WTC11 (cell line): Measurements from ENCODE around the gene KIF11. TPM values are rescaled to one million over a fixed set of nuclear protein-coding genes. Genes with fewer than 3 reads are reported as not detected.

Experiments used
- ATAC-seq: fragments of 200-7000 bp; cut with Tn5 transposase; 2 replicates; pipeline ENCODE4 v1.10.0; 2021; ENCODE audit warnings: mild to moderate bottlenecking, moderate library complexity
- CTCF ChIA-PET: fragments of 300-600 bp; sonication (Branson Sonifier 250); formaldehyde crosslinking; loops from one replicate; lab custom pipeline; 2021; ENCODE audit warnings: antibody characterized with exemption; lab: Charles Lee
- POLR2A ChIA-PET: fragments of 350-600 bp; sonication (Branson Sonifier 250); formaldehyde crosslinking; loops from one replicate; lab custom pipeline; 2021; ENCODE audit warnings: antibody characterized with exemption; lab: Charles Lee
- DNase-seq: peaks from one replicate; pipeline ENCODE4 v3.0.0; 2021; ENCODE audit warnings: low spot score
- H3K27ac Mint-ChIP-seq: 2 replicates; pipeline ENCODE4 v1.8.0; 2021; ENCODE audit warnings: mixed read lengths
- H3K27me3 Mint-ChIP-seq: 2 replicates; pipeline ENCODE4 v1.8.0; 2021; ENCODE audit warnings: low read depth, mild to moderate bottlenecking, moderate library complexity, mixed read lengths
- H3K36me3 Mint-ChIP-seq: 2 replicates; pipeline ENCODE4 v1.8.0; 2021; ENCODE audit warnings: mixed read lengths
- H3K4me1 Mint-ChIP-seq: 2 replicates; pipeline ENCODE4 v1.8.0; 2022; ENCODE audit warnings: mixed read lengths
- H3K4me3 Mint-ChIP-seq: 2 replicates; pipeline ENCODE4 v1.8.0; 2021; ENCODE audit warnings: mild to moderate bottlenecking, moderate library complexity, mixed read lengths
- H3K9me3 Mint-ChIP-seq: 2 replicates; pipeline ENCODE4 v1.8.0; 2021; ENCODE audit warnings: mixed read lengths
- ATF2 ChIP-seq: sonication (generic); formaldehyde crosslinking; IDR thresholded peaks from 2 replicates; pipeline ENCODE4 v1.8.1; 2022; ENCODE audit warnings: low read depth, missing genetic modification reagents, borderline replicate concordance
- CTCF ChIP-seq: fragments of 200-600 bp; IDR thresholded peaks from 2 replicates; pipeline ENCODE4 v1.8.0; 2022; ENCODE audit warnings: antibody characterized with exemption
- ELF4 ChIP-seq: sonication (generic); formaldehyde crosslinking; IDR thresholded peaks from 2 replicates; pipeline ENCODE4 v1.8.1; 2022; ENCODE audit warnings: low read depth, mild to moderate bottlenecking, moderate library complexity, missing genetic modification reagents
- EMX1 ChIP-seq: fragments of 250-450 bp; sonication (Bioruptor Pico); IDR thresholded peaks from 2 replicates; pipeline ENCODE4 v1.8.0; 2021; ENCODE audit warnings: mild to moderate bottlenecking
- HMGA2 ChIP-seq: fragments of 250-450 bp; sonication (Bioruptor Pico); IDR thresholded peaks from 2 replicates; pipeline ENCODE4 v1.4.0; 2021; ENCODE audit warnings: mild to moderate bottlenecking, moderate library complexity
- MAX ChIP-seq: sonication (generic); formaldehyde crosslinking; IDR thresholded peaks from 2 replicates; pipeline ENCODE4 v1.8.0; 2022; ENCODE audit warnings: mild to moderate bottlenecking, missing genetic modification reagents
- MLX ChIP-seq: sonication (generic); formaldehyde crosslinking; IDR thresholded peaks from 2 replicates; pipeline ENCODE4 v1.8.1; 2023; ENCODE audit warnings: mild to moderate bottlenecking, missing genetic modification reagents, moderate library complexity
- MYBL2 ChIP-seq: sonication (generic); formaldehyde crosslinking; IDR thresholded peaks from 2 replicates; pipeline ENCODE4 v1.8.1; 2023; ENCODE audit warnings: mild to moderate bottlenecking, moderate library complexity, missing genetic modification reagents
- NFE2L1 ChIP-seq: sonication (generic); formaldehyde crosslinking; IDR thresholded peaks from 2 replicates; pipeline ENCODE4 v1.8.1; 2023; ENCODE audit warnings: missing genetic modification reagents
- NR1H2 ChIP-seq: sonication (generic); formaldehyde crosslinking; IDR thresholded peaks from 2 replicates; pipeline ENCODE4 v1.9.0; 2021; ENCODE audit warnings: mild to moderate bottlenecking, moderate library complexity, missing genetic modification reagents
- SMAD4 ChIP-seq: sonication (generic); formaldehyde crosslinking; IDR thresholded peaks from 2 replicates; pipeline ENCODE4 v1.8.0; 2022; ENCODE audit warnings: mild to moderate bottlenecking, missing genetic modification reagents
- STAT6 ChIP-seq: sonication (generic); formaldehyde crosslinking; conservative IDR thresholded peaks from 2 replicates; pipeline ENCODE4 v1.8.1; 2023; ENCODE audit warnings: mild to moderate bottlenecking, low read depth, missing genetic modification reagents, moderate library complexity
- USF1 ChIP-seq: sonication (generic); formaldehyde crosslinking; IDR thresholded peaks from 2 replicates; pipeline ENCODE4 v1.8.0; 2022; ENCODE audit warnings: mild to moderate bottlenecking, missing genetic modification reagents
- ZBTB43 ChIP-seq: sonication (generic); formaldehyde crosslinking; IDR thresholded peaks from 2 replicates; pipeline ENCODE4 v1.8.1; 2023; ENCODE audit warnings: mild to moderate bottlenecking, missing genetic modification reagents
- ZNF232 ChIP-seq: sonication (generic); formaldehyde crosslinking; IDR thresholded peaks from 2 replicates; pipeline ENCODE4 v1.8.0; 2022; ENCODE audit warnings: mild to moderate bottlenecking, missing genetic modification reagents
- ZNF317 ChIP-seq: sonication (generic); formaldehyde crosslinking; IDR thresholded peaks from 2 replicates; pipeline ENCODE4 v1.8.1; 2023; ENCODE audit warnings: low read depth, mild to moderate bottlenecking, moderate library complexity, missing genetic modification reagents, borderline replicate concordance
- ZNF671 ChIP-seq: fragments of 250-450 bp; sonication (Bioruptor Pico); IDR thresholded peaks from 2 replicates; pipeline ENCODE4 v1.8.0; 2021; ENCODE audit warnings: mild to moderate bottlenecking
- ZSCAN18 ChIP-seq: fragments of 250-450 bp; sonication (Bioruptor Pico); IDR thresholded peaks from 2 replicates; pipeline ENCODE4 v2.1.2; 2022; ENCODE audit warnings: mild to moderate bottlenecking, moderate library complexity
- total RNA-seq: library from RNA; stranded (reverse); gene quantifications from 3 replicates; pipeline ENCODE4 v1.2.3, GENCODE V29; 2021

KIF11 gene
- total RNA-seq, 1 experiment from 2014 or later = 55.7 TPM

- TF ChIP-seq USF1 (no peak), SMAD4 (CRISPR knock-in tag) (no peak), MYBL2 (CRISPR knock-in tag) (no peak), ZNF232 (CRISPR knock-in tag) (no peak), NR1H2 (no peak)
These were observed 21.3 kb upstream of the KIF11 start (continued) for GRCh38 chr10:92571649-92572048.

GRCh38 chr10:92572362-92573090 lies 20.4 kb upstream of the KIF11 start:
- H3K4me3 Mint-ChIP-seq = peak overlapping the region; percentile 67
- H3K36me3 Mint-ChIP-seq = peaks cover 6% of the 10 kb centered on the region; the same call in 1 of the 2 replicates
- ChIA-PET CTCF (interaction anchor here (0.9 to 1.8 kb wide), 3 partner anchors 17 to 55 kb away, joined by 3 to 6 read pairs (median 4); no protein-coding TSS in a partner anchor), POLR2A (interaction anchor here (3.6 kb wide), 1 partner anchor 19 kb away, joined by 15 read pairs; no protein-coding TSS in a partner anchor)
- H3K4me1 Mint-ChIP-seq = peaks cover 34% of the 10 kb centered on the region
- H3K27me3 Mint-ChIP-seq = no peaks in the 10 kb centered on the region
- DNase-seq = no peak
- ATAC-seq = no peak
- no peak overlapping the region for H3K27ac Mint-ChIP-seq
- no peak for TF ChIP-seq CTCF
- no peak for TF ChIP-seq ZNF317 (CRISPR knock-in tag)
- no peak for TF ChIP-seq NFE2L1 (CRISPR knock-in tag)
- no peak for TF ChIP-seq ZNF671 (CRISPR knock-in tag)
- TF ChIP-seq ZSCAN18 (CRISPR knock-in tag) = no peak
- no peak for TF ChIP-seq HMGA2
- no peak for TF ChIP-seq MLX
- TF ChIP-seq SMAD4 (CRISPR knock-in tag) = no peak
- no peak for TF ChIP-seq STAT6 (CRISPR knock-in tag)
- no peak for TF ChIP-seq MAX
- TF ChIP-seq ZBTB43 (CRISPR knock-in tag) = no peak
- no peak for TF ChIP-seq ELF4
- no peak for TF ChIP-seq ATF2 (CRISPR knock-in tag)
- TF ChIP-seq EMX1 (CRISPR knock-in tag) = no peak
- H3K9me3 Mint-ChIP-seq = no peaks in the 10 kb centered on the region
